NCI-H1694 (cell line): ENCODE data around the gene CACNG3.

Source experiments
- DNase-seq: peaks from one replicate; lab custom pipeline; 2025; lab: John Stamatoyannopoulos, UW

CACNG3 gene

DNA sequence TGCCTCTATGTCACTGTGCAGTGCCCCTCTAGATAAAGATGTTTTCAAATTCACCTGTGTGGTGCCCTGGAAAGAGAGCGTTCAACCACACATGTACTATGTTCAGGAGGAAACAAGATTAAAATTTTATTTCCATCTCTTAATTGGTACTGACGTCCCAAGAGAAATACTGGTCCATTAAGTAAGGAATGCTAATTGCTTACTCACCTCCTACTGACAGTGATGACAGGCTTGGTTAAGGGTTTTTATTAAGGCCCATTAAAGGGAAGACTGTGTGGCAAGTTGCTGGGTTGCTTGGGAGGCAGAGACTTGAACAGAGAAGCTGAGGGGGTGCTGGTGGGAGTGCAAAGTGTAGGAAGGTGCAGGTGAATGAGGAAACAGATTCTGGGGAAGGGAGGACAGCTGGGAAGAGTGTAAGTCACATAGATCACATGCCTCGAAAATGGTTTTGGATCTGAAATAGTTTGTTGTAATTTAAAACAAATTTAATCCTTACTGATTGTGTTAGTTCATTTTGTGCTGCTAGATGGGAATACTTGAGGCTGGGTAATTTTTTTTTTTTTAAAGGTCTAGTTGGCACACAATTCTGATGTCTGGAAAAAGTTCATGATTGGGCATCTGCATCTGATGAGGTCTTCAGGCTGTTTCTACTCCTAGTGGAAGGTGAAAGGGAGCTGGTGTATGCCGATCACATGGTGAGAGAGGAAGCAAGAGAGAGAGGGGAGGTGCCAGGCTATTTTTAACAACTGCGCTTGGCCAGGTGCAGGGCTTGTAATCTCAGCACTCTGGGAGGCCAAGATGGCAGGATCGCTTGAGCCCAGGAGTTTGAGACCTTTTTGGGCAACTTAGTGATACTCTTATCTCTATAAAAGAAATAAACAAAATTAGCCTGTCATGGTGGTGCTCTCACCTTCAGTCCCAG is 140.5 kb downstream of the CACNG3 start:
- no peak for DNase-seq

DNA sequence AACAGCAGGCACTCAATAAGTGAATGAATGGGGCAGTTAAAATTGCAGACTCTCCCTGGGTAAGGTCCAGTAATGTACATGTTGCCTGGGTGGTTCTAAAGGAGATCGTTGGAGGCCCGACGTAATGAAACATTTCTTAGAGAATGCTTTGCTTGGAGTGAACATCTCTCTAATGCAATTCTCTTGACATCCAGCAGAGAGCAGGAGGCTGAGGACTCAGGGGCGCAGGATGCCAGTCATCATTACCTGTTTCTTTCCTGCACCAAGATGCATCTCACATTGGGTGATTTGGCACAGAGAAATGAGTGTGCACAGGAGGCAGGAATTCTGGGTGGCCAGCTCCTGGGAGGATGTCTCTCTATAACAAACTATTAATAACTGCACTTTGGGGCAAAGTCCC is 152.9 kb downstream of the CACNG3 start:
- DNase-seq = no peak
